Sigmoid colon (tissue), 7 donors: ENCODE results near the gene SNAPC5. TPM values are rescaled to one million over a fixed set of nuclear protein-coding genes. Genes with fewer than 3 reads are reported as not detected.

ENCODE experiments used
- DNase-seq: peaks from one replicate; pipeline ENCODE4 v3.0.0-alpha.2; 2019
- H3K27ac ChIP-seq, 4 donors: fragments of 200-600 bp; sonication (generic); one replicate each; pipeline ENCODE4 v1.5.1; 2016 to 2019; ENCODE audit warnings: mild to moderate bottlenecking in 1 of 4
- H3K27me3 ChIP-seq, 3 donors: fragments of 200-600 bp; sonication (generic); one replicate each; pipeline ENCODE4 v1.5.1; 2019; ENCODE audit warnings: mild to moderate bottlenecking in 1 of 3
- H3K36me3 ChIP-seq, 4 donors: fragments of 200-600 bp; sonication (generic); one replicate each; pipeline ENCODE4 v1.5.1; 2016 to 2019
- H3K4me1 ChIP-seq, 4 donors: fragments of 200-600 bp; sonication (generic); one replicate each; pipeline ENCODE4 v1.5.1; 2017 to 2019
- H3K4me3 ChIP-seq, 4 donors: fragments of 200-600 bp; sonication (generic); one replicate each; pipeline ENCODE4 v1.5.1; 2017 to 2019; ENCODE audit warnings: mild to moderate bottlenecking in 2 of 4, moderate library complexity in 1 of 4
- H3K9me3 ChIP-seq, 4 donors: fragments of 200-600 bp in 3 of 4; sonication (generic) in 3 of 4; one replicate each; pipeline versions ENCODE4 v1.5.1 to v1.6.1; 2013 to 2019
- EP300 ChIP-seq, 4 donors: sonication (generic); formaldehyde crosslinking; IDR thresholded peaks; one replicate each; pipeline ENCODE4 v1.6.1; 2017; ENCODE audit warnings: antibody characterized with exemption in 4 of 4
- POLR2A ChIP-seq, 2 donors: fragments of 450-650 bp; IDR thresholded peaks; one replicate each; pipeline ENCODE4 v1.6.1; 2016; ENCODE audit warnings: antibody characterized with exemption in 2 of 2, mild to moderate bottlenecking in 2 of 2, moderate library complexity in 2 of 2
- POLR2AphosphoS5 ChIP-seq, 4 donors: sonication (generic); formaldehyde crosslinking; IDR thresholded peaks; one replicate each; pipeline ENCODE4 v1.6.1; 2017; ENCODE audit warnings: antibody characterized with exemption in 4 of 4
- WGBS, 2 donors: extraction: QIAGEN DNeasy Blood & Tissue Kit; methylation state at CpG; one replicate each; pipeline ENCODE4 v1.1.7; 2013; 5-methylcytosine and 5-hydroxymethylcytosine counted together
- intact Hi-C: fragments of 100-400 bp; cut with DNase I; formaldehyde crosslinking; loops from one replicate; pipeline ENCODE4 v1.15.1; 2023
- polyA plus RNA-seq, 3 donors: library from polyadenylated mRNA; stranded (reverse); fragments of 200-250 nt; gene quantifications; one replicate each; pipeline ENCODE4 v1.2.3, GENCODE V29; 2013
- total RNA-seq, 4 donors: library from RNA; depleted of rRNA; stranded (reverse); fragments of >200 nt; gene quantifications; one replicate each; pipeline ENCODE4 v1.1.0, GENCODE V29; 2016
- TF ChIP-seq, protein P1 (sequence below), 4 experiments: fragments of 450-650 bp in 3 of 4; fragments of 200-600 bp in 1 of 4; IDR thresholded peaks; one replicate each; pipeline ENCODE4 v1.5.1; 2016 to 2019; ENCODE audit warnings: antibody characterized with exemption in 4 of 4, mild to moderate bottlenecking in 3 of 4, moderate library complexity in 2 of 4
- donor health status: healthy with polysubstance abuse.
- donor health status: Bipolar disorder and iron deficiency.
- donor health status: healthy.

The SNAPC5 gene
- total and polyA plus RNA-seq, 7 donors = 16.6 to 65.5 (median 38.6) TPM

DNA sequence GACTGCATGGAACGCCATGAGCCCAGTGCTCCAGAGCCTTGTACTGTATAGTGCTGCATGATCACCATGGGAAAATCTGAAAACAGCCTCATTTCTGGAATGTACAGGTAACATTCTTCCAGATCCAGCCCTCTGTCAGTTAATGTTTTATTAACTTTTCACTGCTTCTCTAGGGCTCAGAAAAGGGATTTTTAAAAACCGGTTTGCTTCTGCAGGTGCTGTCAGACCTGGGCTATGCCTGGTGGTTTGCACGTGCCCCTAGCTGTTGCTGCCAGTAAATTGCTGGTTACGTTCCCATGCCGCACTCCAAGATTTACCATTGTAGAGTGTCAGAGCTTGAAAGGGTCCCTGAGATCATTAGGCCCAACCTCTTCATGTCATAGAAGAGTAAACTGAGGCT, 9.0 kb downstream of the SNAPC5 start:
- no peak overlapping the region for H3K27ac ChIP-seq
- TF ChIP-seq EP300 (IDR thresholded peaks at IDR 0.05) = no peak
- no peaks in the 10 kb centered on the region for H3K27me3 ChIP-seq
- WGBS, 2 donors = 94 to 96% methylated on average over 5 of the region's 5 CpGs
- H3K36me3 ChIP-seq = peaks cover 3 to 83% (median 23%) of the 10 kb centered on the region in 4 donors
- no peaks in the 10 kb centered on the region for H3K4me1 ChIP-seq
- no peaks in the 10 kb centered on the region for H3K9me3 ChIP-seq
- DNase-seq = no peak
- H3K4me3 ChIP-seq = no peak overlapping the region
- intact Hi-C loops = no loop called here

DNA sequence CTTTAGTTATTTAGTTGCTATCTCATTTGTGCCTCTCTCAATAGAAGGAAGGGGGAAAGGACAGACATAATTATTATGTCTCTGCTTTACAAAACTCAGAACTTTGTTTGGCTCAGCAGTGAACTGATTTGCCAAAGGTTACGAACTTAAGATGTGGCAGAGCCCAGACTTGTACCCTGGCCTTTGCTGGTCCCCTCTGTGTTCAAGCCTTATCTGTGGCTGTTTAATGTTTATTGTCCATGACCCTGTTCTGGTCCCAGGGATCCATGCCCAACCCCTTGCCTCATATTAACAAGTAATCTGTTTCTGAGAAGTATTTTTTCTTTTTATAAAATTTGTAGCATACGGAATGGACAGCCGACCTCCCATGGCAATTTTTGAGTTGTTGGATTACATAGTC, 10.7 kb downstream of the SNAPC5 start:
- H3K27ac ChIP-seq = no peak overlapping the region
- TF ChIP-seq POLR2A (IDR thresholded peaks at IDR 0.05) = no peak
- TF ChIP-seq, protein P1, sequence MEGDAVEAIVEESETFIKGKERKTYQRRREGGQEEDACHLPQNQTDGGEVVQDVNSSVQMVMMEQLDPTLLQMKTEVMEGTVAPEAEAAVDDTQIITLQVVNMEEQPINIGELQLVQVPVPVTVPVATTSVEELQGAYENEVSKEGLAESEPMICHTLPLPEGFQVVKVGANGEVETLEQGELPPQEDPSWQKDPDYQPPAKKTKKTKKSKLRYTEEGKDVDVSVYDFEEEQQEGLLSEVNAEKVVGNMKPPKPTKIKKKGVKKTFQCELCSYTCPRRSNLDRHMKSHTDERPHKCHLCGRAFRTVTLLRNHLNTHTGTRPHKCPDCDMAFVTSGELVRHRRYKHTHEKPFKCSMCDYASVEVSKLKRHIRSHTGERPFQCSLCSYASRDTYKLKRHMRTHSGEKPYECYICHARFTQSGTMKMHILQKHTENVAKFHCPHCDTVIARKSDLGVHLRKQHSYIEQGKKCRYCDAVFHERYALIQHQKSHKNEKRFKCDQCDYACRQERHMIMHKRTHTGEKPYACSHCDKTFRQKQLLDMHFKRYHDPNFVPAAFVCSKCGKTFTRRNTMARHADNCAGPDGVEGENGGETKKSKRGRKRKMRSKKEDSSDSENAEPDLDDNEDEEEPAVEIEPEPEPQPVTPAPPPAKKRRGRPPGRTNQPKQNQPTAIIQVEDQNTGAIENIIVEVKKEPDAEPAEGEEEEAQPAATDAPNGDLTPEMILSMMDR (IDR thresholded peaks at IDR 0.05) = no peak
- no peak for TF ChIP-seq POLR2AphosphoS5 (IDR thresholded peaks at IDR 0.05)
- no peak for TF ChIP-seq EP300 (IDR thresholded peaks at IDR 0.05)
- H3K27me3 ChIP-seq = no peaks in the 10 kb centered on the region
- intact Hi-C loops = no loop called here
- H3K36me3 ChIP-seq = peaks cover 9 to 81% (median 26%) of the 10 kb centered on the region in 4 donors
- no peaks in the 10 kb centered on the region for H3K4me1 ChIP-seq
- 96% methylated on average over 3 of the region's 3 CpGs for WGBS, 2 donors
- DNase-seq = no peak
- H3K4me3 ChIP-seq = no peak overlapping the region
- no peaks in the 10 kb centered on the region for H3K9me3 ChIP-seq

DNA sequence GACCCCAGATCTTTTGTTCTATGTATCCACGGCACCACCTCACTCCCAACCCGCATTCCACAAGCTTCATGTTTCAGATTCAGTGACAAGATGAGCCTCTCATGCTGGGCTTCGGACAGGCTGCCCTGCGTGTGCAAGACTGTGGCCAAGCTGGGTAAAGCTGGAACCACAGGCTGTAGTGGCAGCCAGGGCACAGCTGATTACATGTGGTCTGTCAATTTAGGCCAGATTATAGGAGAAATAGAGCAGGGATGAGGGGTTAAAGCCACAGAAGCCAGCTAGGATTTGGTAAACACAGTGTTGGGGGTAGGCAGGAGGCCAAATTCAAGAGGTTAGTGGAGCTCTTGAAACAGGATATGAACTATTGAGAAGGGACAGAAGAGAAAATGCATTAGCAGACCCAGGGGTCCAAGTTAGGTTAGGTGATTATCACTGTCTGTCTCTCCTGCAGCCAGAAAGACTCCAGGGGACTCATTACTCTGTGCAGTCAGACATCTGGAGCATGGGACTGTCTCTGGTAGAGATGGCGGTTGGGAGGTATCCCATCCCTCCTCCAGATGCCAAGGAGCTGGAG, 12.9 kb downstream of the SNAPC5 start:
- Histone ChIP-seq H3K4me3 (no peak overlapping the region), H3K27ac (no peak overlapping the region), H3K27me3 (no peaks in the 10 kb centered on the region), H3K9me3 (no peaks in the 10 kb centered on the region), H3K36me3 (peaks cover 6 to 69% (median 23%) of the 10 kb centered on the region in 4 donors), H3K4me1 (no peaks in the 10 kb centered on the region)
- intact Hi-C loops = no loop called here
- 94 to 97% methylated on average over 5 of the region's 5 CpGs for WGBS, 2 donors
- TF ChIP-seq, protein P1 (IDR thresholded peaks at IDR 0.05) = no peak
- TF ChIP-seq POLR2A (IDR thresholded peaks at IDR 0.05) (no peak), EP300 (IDR thresholded peaks at IDR 0.05) (no peak), POLR2AphosphoS5 (IDR thresholded peaks at IDR 0.05) (no peak)
- DNase-seq = no peak

DNA sequence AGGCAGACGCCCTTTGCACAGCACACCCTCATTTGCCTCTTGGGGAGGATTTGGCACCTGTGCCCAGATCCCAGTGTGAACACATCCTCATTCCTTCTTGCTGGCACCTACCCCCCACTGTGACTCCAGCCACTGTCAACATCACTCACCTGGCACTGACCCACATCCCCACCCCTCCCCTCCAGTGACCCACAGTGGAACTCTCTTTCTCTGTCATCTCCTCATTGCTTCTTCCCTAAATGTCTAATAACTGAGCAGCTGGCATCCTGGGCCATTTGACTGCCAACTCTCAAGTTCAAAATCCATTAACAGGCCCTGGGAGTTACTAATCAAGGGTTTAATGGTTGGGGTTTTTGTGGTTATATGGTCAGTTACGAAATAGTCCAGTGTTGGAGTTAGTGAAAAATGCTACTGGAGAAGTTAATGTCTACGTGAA, 14.4 kb downstream of the SNAPC5 start:
- peaks cover 5 to 56% (median 19%) of the 10 kb centered on the region in 4 donors for H3K36me3 ChIP-seq
- no peaks in the 10 kb centered on the region for H3K27me3 ChIP-seq
- intact Hi-C loops = no loop called here
- H3K27ac ChIP-seq = no peak overlapping the region
- TF ChIP-seq POLR2AphosphoS5 (IDR thresholded peaks at IDR 0.05) (no peak), EP300 (IDR thresholded peaks at IDR 0.05) (no peak), POLR2A (IDR thresholded peaks at IDR 0.05) (no peak)
- TF ChIP-seq, protein P1 (IDR thresholded peaks at IDR 0.05) = no peak
- 70 to 82% methylated on average over 3 of the region's 3 CpGs for WGBS, 2 donors
- no peak for DNase-seq
- no peaks in the 10 kb centered on the region for H3K9me3 ChIP-seq
- H3K4me3 ChIP-seq = no peak overlapping the region
- H3K4me1 ChIP-seq = no peaks in the 10 kb centered on the region

DNA sequence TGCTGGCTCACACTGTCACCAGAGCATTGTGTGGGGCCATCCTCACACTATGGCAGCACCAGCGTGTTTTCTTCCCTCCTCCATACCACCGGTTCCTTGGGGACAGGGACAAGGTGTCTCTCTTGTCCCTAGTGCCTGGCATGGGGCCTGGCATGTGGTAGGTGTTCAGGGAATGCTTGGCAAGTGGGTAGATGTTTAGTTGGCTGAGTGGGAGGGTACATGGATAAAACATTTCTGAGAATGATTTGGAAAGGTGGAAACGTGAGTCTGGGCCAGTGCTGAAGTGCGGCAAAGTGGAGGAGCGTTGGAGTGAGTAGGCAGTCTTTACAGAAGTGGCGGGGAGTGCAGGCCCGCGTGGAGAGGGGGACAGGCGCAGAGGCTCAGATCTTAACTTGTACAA, 15.0 kb downstream of the SNAPC5 start:
- TF ChIP-seq, protein P1 (IDR thresholded peaks at IDR 0.05) = no peak
- no peak for TF ChIP-seq POLR2AphosphoS5 (IDR thresholded peaks at IDR 0.05)
- no peak for TF ChIP-seq POLR2A (IDR thresholded peaks at IDR 0.05)
- no peak for TF ChIP-seq EP300 (IDR thresholded peaks at IDR 0.05)
- Histone ChIP-seq H3K27me3 (no peaks in the 10 kb centered on the region), H3K36me3 (peaks cover 5 to 50% (median 17%) of the 10 kb centered on the region in 4 donors), H3K9me3 (no peaks in the 10 kb centered on the region), H3K27ac (no peak overlapping the region), H3K4me1 (no peaks in the 10 kb centered on the region), H3K4me3 (no peak overlapping the region)
- WGBS, 2 donors = 90 to 93% methylated on average over 9 of the region's 9 CpGs
- no peak for DNase-seq
- intact Hi-C loops = no loop called here
